Measurements from ENCODE around the gene GRAMD4.

- TF ChIP-seq CTCF (conservative IDR thresholded peaks at IDR 0.05) (no peak), EZH2 (IDR thresholded peaks at IDR 0.05; ENCODE audit: low read depth) (no peak)
These were observed 39.1 kb upstream of the GRAMD4 start for GRCh38 chr22:46580940-46581537.
